HUDEP-2 (cell line): ENCODE results near the gene ZNF534.
"Not testable (repeated sequence)": the region's sequence is repeated elsewhere in the genome, so short reads cannot be mapped to it uniquely, and the experiment has no call there.

ENCODE experiments used
- DNase-seq, 76 experiments: peaks; one replicate each; lab custom pipeline; 2025; ENCODE audit not compliant: unreplicated experiment in 76 of 76; lab: John Stamatoyannopoulos, UW

ZNF534 gene

GRCh38 chr19:52494518-52494917 is 65.6 kb downstream of the ZNF534 start:
- no peak for DNase-seq

DNA sequence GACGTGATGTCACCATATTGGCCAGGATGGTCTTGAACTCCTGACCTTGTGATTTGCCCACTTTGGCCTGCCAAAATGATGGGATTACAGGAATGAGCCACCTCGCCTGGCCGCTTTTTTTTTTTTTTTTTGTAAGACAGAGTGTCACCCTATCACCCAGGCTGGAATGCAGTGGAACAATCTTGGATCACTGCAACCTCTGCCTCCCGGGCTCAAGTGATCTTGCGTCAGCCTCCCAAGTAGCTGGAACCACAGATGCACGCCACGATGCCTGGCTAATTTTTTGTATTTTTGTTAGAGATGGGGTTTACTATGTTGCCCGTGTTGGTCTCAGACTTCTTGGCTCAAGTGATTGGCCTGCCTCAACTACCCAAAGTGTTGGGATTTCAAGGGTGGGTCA is 69.6 kb downstream of the ZNF534 start:
- no peak for DNase-seq

DNA sequence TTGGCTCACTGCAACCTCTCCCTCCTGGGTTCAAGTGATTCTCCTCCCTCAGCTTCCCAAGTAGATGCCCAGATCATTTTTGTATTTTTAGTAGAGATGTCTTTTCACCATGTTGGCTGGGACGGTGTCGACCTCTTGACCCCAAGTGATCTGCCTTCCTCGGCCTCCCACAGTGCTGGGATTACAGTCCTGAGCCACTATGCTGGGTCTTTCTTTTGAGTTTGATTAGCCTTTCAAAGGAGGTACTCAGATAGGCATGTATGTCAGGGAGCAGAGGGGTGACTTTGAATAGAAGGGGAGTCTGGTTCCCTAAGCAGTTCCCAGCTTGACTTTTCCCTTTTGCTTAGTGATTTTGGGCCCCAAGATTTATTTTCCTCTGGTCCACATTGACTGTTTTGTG is 71.5 kb downstream of the ZNF534 start:
- not testable (repeated sequence) for DNase-seq

GRCh38 chr19:52500991-52501390 is 72.0 kb downstream of the ZNF534 start:
- DNase-seq = not testable (repeated sequence)
